Common myeloid progenitor, CD34-positive (primary cell): ENCODE measurements around the gene CAMTA1.

Experiments
- CTCF ChIA-PET: fragments of 350-600 bp; sonication (Branson Sonifier 250); formaldehyde crosslinking; loops from one replicate; lab custom pipeline; 2021; ENCODE audit warnings: antibody characterized with exemption; lab: Charles Lee
- POLR2A ChIA-PET: fragments of 350-600 bp; sonication (Branson Sonifier 250); formaldehyde crosslinking; loops from one replicate; lab custom pipeline; 2021; ENCODE audit warnings: antibody characterized with exemption; lab: Charles Lee
- DNase-seq, 3 donors: peaks; one replicate each; pipeline versions ENCODE4 v3.0.0 to v3.0.0-alpha.2; 2013
- H3K27ac ChIP-seq, 2 experiments: 1 replicate in 1 of 2; 2 replicates in 1 of 2; pipeline ENCODE4 v1.7.0; 2013; ENCODE audit warnings: inconsistent platforms in 2 of 2, low read length in 2 of 2, mild to moderate bottlenecking in 2 of 2, low read depth in 1 of 2, moderate library complexity in 1 of 2; ENCODE audit not compliant: severe bottlenecking in 2 of 2, insufficient read depth in 1 of 2, poor library complexity in 1 of 2
- H3K27me3 ChIP-seq, 5 experiments: replicated peaks in 2 of 5; 1 replicate in 3 of 5; 2 replicates in 2 of 5; pipeline versions ENCODE4 v1.6.1 to v1.7.0; 2013; ENCODE audit warnings: low read length in 4 of 5, mild to moderate bottlenecking in 2 of 5, moderate library complexity in 2 of 5, inconsistent platforms in 1 of 5; ENCODE audit not compliant: insufficient read depth in 5 of 5, control insufficient read depth in 4 of 5
- H3K36me3 ChIP-seq, 4 experiments: 1 replicate in 2 of 4; 2 replicates in 2 of 4; pipeline versions ENCODE4 v1.6.1 to v1.7.0; 2013; ENCODE audit warnings: low read length in 3 of 4, control low read depth in 1 of 4, mild to moderate bottlenecking in 1 of 4; ENCODE audit not compliant: control insufficient read depth in 4 of 4, insufficient read depth in 4 of 4
- H3K4me1 ChIP-seq, 4 experiments: 1 replicate in 3 of 4; 2 replicates in 1 of 4; pipeline versions ENCODE4 v1.6.1 to v1.7.1; 2013; ENCODE audit warnings: low read length in 3 of 4, mild to moderate bottlenecking in 3 of 4, control low read depth in 1 of 4, inconsistent platforms in 1 of 4, moderate library complexity in 1 of 4; ENCODE audit not compliant: control insufficient read depth in 4 of 4, insufficient read depth in 4 of 4; ENCODE audit errors: control extremely low read depth in 1 of 4
- H3K4me3 ChIP-seq, 7 experiments: 1 replicate in 4 of 7; 2 replicates in 3 of 7; pipeline versions ENCODE4 v1.5.1 to v1.7.0; 2013; ENCODE audit warnings: mild to moderate bottlenecking in 7 of 7, low read length in 6 of 7, moderate library complexity in 6 of 7, inconsistent platforms in 2 of 7, low read depth in 2 of 7, control low read depth in 1 of 7; ENCODE audit not compliant: insufficient read depth in 4 of 7, control insufficient read depth in 1 of 7; ENCODE audit errors: extremely low read depth in 1 of 7
- H3K9me3 ChIP-seq, 5 experiments: 1 replicate in 4 of 5; 2 replicates in 1 of 5; pipeline versions ENCODE4 v1.6.1 to v1.7.1; 2013; ENCODE audit warnings: low read length in 4 of 5, mild to moderate bottlenecking in 2 of 5, inconsistent platforms in 1 of 5, low read depth in 1 of 5, moderate library complexity in 1 of 5; ENCODE audit not compliant: control insufficient read depth in 4 of 5, insufficient read depth in 2 of 5; ENCODE audit errors: control extremely low read depth in 1 of 5
- WGBS: methylation state at CpG from one replicate; pipeline ENCODE4 v1.1.5; 2013; ENCODE audit not compliant: insufficient coverage; 5-methylcytosine and 5-hydroxymethylcytosine counted together

Gene CAMTA1

DNA sequence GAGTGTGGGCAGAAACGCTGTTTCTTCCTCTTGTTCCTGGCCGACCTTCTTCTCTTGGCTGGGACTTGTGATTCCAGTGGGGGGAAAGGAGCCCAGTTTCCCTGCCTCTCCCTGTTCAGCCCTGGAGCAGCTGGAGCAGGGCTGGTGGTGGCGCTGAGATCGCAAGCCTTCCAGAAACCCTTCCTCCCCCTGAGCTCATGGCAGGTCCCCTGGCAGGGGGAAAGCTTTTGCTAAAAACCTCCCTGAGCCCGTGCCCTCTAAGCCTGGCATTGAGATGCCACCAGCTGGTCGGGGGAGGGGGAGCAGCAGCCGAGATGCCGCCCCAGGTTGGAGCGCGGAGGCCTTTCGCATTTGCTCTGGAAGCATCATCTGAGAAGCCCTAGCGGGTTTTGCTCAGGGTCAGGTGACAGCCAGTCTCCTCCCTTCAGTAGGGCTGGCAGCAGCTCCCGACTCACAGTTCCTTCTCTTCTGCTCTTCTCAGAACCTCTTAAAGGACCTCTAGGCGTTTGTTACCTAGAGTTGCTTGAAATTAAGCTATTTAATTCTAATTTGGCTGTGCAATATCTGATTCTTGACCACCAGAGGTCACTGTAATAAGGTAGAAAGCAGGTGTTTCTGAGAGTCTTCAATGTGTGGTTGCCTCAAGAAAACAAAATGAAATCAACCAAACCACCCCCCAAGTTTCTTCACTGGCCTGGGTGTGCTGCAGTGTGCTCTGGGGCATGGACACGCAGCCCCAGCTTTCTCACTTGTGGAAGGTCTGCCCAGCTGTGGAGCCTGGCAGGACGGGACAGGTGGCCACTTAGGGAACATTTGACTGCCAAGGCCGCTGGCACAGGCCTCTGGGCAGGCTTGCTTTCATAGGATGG is 257.3 kb downstream of the CAMTA1 start:
- H3K4me1 ChIP-seq: no peaks in the 10 kb centered on the region
- peaks cover 0 to 10% (median 2%) of the 10 kb centered on the region in 5 experiments for H3K27me3 ChIP-seq
- ChIA-PET POLR2A (interaction anchor here (0.5 kb wide), 1 partner anchor 212 kb away, joined by 3 read pairs; no protein-coding TSS in a partner anchor), CTCF (interaction anchor here (0.6 to 6.4 kb wide), 27 partner anchors 10 to 605 kb away, joined by 3 to 51 read pairs (median 3); no protein-coding TSS in a partner anchor)
- WGBS: 79% methylated on average over 14 of the region's 17 CpGs
- peak; percentile 35 to 69 (median 64) for DNase-seq
- H3K9me3 ChIP-seq: peaks cover 0 to 5% (median 3%) of the 10 kb centered on the region in 5 experiments
- H3K4me3 ChIP-seq: no peak overlapping the region
- H3K27ac ChIP-seq: no peak overlapping the region
- no peaks in the 10 kb centered on the region for H3K36me3 ChIP-seq

DNA sequence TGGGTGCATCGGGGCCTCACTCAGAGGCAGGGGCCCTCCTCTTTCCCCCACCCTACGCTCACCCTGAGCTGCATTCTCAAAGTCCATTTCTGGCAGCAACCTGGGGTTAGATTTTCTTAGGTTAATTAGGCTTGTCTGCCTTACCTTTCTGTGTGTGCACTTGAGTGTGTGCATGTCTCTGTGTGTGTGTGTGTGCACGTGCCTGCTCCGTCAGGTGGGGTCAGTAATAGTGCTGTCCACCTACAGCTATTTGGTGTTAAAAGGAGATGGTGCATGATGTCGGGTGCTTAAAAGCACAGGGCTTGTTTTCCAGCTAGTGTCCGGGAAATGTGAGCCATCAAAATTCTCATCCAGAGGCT is 257.9 kb downstream of the CAMTA1 start:
- no peak for DNase-seq
- ChIA-PET POLR2A (no interaction called here), CTCF (interaction anchor here (0.5 to 6.4 kb wide), 19 partner anchors 11 to 604 kb away, joined by 3 to 51 read pairs (median 4); no protein-coding TSS in a partner anchor)
- Histone ChIP-seq H3K36me3 (no peaks in the 10 kb centered on the region), H3K9me3 (peaks cover 0 to 5% (median 3%) of the 10 kb centered on the region in 5 experiments), H3K4me1 (no peaks in the 10 kb centered on the region), H3K27ac (no peak overlapping the region), H3K27me3 (peaks cover 0 to 10% (median 2%) of the 10 kb centered on the region in 5 experiments), H3K4me3 (no peak overlapping the region)
- WGBS: 93% methylated on average over 5 of the region's 6 CpGs

DNA sequence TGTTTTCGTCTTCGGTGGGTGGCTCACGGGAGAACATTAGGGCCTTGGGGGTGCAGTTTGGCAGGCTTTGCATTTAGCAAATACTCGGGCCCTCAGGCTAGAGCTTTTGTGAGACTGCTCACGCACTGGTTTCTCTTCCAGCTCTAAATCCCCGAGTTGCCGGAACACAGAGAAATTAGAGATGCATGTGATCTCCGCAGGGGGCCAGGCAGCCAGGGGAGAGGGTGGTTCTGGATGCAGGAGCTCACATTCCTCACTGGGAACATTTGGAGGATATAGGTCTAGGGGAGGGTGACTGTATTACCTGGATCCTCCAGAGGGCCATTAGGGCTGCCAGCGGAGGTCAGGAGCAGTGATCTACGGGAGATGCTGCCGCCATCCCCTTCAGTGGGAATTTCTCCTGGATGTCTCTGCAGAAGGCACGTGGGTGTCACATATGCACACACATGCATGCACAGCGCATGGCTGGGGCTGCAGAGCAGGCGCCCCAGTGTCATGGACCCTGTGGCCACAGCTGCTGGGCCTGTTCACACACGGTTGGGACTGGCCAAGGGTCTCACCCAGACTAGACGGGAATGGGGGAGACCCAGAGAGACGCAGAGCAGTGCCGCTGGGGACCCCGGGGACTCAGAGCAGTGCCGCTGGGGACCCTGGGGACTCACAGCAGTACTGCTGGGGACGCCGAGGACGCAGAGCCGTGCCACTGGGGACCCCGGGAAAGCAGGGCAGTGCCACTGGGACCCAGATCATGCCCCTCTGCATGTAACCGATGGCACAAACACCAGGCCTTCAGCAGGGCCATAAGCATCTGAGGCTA is 258.7 kb downstream of the CAMTA1 start:
- no peak overlapping the region for H3K27ac ChIP-seq
- no peaks in the 10 kb centered on the region for H3K4me1 ChIP-seq
- no peaks in the 10 kb centered on the region for H3K36me3 ChIP-seq
- H3K27me3 ChIP-seq: peaks cover 0 to 10% (median 2%) of the 10 kb centered on the region in 5 experiments
- 96% methylated on average over 23 of the region's 26 CpGs for WGBS
- H3K9me3 ChIP-seq: peaks cover 0 to 5% (median 3%) of the 10 kb centered on the region in 5 experiments
- CTCF ChIA-PET: interaction anchor here (0.5 to 6.4 kb wide), 12 partner anchors 10 to 603 kb away, joined by 3 to 51 read pairs (median 6); no protein-coding TSS in a partner anchor
- POLR2A ChIA-PET: interaction anchor here (0.5 kb wide), 1 partner anchor 115 kb away, joined by 3 read pairs; no protein-coding TSS in a partner anchor
- DNase-seq: no peak
- no peak overlapping the region for H3K4me3 ChIP-seq

DNA sequence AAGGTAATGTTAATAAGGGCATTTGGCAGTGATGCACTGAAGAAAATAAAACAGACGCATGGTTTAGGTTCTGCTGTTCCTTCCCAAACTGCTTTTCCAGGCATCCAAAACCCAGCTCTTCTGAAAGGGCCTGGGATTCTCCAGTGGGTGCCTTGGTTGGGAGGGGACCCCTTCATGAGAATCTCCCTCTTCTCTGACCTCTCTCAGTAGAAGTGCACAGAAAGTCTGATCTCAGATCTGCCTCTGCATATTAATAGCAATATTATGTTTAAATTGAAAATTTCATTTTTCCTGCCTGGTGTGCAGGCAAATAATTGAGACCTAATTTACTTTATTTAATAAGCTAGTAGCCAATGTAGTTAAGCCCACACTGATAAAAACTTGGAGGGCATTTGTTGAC is 260.6 kb downstream of the CAMTA1 start:
- H3K4me1 ChIP-seq: no peaks in the 10 kb centered on the region
- no peak for DNase-seq
- H3K9me3 ChIP-seq: peaks cover 0 to 5% (median 3%) of the 10 kb centered on the region in 5 experiments
- WGBS: no CpG with 5 or more reads among the region's 1 CpG
- ChIA-PET CTCF (interaction anchor here (6.4 kb wide), 1 partner anchor 162 kb away, joined by 51 read pairs; no protein-coding TSS in a partner anchor), POLR2A (no interaction called here)
- peaks cover 0 to 10% (median 2%) of the 10 kb centered on the region in 5 experiments for H3K27me3 ChIP-seq
- no peaks in the 10 kb centered on the region for H3K36me3 ChIP-seq
- H3K27ac ChIP-seq: no peak overlapping the region
- H3K4me3 ChIP-seq: no peak overlapping the region

DNA sequence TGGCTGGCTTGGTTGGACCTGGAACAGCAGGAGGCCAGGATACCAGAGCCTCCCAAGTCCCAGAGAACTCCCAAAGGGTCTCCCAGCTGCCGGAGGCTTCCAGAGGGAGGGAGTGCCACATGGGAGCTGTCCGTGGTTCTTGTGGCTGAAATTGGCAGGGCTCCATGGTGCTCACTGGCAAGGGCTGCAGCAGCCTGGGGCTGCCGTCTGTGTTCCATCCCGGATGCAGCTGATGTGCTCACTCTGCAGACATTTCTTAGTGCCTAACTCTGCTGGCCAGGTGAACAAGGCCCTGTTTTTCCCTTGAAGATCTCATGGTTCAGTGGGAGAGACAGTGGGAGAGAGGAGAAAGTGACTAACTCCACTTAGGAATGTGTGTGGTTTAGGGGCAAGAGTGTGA is 261.1 kb downstream of the CAMTA1 start:
- peaks cover 0 to 5% (median 3%) of the 10 kb centered on the region in 5 experiments for H3K9me3 ChIP-seq
- H3K4me3 ChIP-seq: no peak overlapping the region
- 3% methylated on average over 4 of the region's 4 CpGs for WGBS
- no peak overlapping the region for H3K27ac ChIP-seq
- peaks cover 0 to 10% (median 2%) of the 10 kb centered on the region in 5 experiments for H3K27me3 ChIP-seq
- DNase-seq: peak; percentile 21 to 64 (median 58)
- CTCF ChIA-PET: interaction anchor here (0.6 kb wide), 1 partner anchor 603 kb away, joined by 3 read pairs; no protein-coding TSS in a partner anchor
- POLR2A ChIA-PET: no interaction called here
- H3K36me3 ChIP-seq: no peaks in the 10 kb centered on the region
- H3K4me1 ChIP-seq: no peaks in the 10 kb centered on the region

DNA sequence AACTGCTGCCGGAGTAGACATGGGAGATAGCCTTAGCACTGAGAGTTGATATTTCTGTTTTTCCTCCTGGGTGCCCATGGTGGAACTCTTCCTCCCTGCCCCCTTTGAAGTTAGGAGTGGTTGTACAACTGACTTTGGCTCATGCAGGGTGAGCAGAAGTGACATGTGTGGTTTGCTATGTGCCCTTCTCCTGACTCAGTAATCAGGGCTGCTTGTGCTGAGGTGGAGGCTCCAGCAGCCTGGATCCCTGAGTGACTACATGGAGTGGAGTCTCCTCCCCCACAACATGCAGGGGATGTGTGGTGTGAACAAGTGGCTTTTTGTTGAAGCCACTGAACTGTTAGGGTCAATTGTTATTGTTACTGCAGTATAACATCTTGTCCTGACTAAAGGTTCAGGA is 261.6 kb downstream of the CAMTA1 start:
- Histone ChIP-seq H3K9me3 (peaks cover 0 to 5% (median 3%) of the 10 kb centered on the region in 5 experiments), H3K4me3 (no peak overlapping the region), H3K4me1 (no peaks in the 10 kb centered on the region), H3K36me3 (no peaks in the 10 kb centered on the region), H3K27me3 (peaks cover 0 to 10% (median 2%) of the 10 kb centered on the region in 5 experiments), H3K27ac (no peak overlapping the region)
- no peak for DNase-seq
- ChIA-PET CTCF (interaction anchor here (0.6 kb wide), 1 partner anchor 602 kb away, joined by 3 read pairs; no protein-coding TSS in a partner anchor), POLR2A (no interaction called here)
- 100% methylated on average over 1 of the region's 1 CpG for WGBS
